Fibroblast of pulmonary artery (primary cell): ENCODE measurements around the gene CD36.

Experiments
- DNase-seq: peaks from one replicate; pipeline ENCODE4 v3.0.0-alpha.2; 2010; ENCODE audit warnings: low read depth
- H3K4me3 ChIP-seq: replicated peaks from 2 replicates; pipeline ENCODE4 v1.5.1; 2011; ENCODE audit warnings: low read depth, mild to moderate bottlenecking, control low read depth, low read length, moderate library complexity
- TF ChIP-seq, protein P1 (sequence below): IDR thresholded peaks from 2 replicates; pipeline ENCODE4 v1.5.1; 2011; ENCODE audit warnings: mild to moderate bottlenecking, control low read depth, low read length, inconsistent platforms; ENCODE audit errors: missing control alignments

CD36 gene

DNA sequence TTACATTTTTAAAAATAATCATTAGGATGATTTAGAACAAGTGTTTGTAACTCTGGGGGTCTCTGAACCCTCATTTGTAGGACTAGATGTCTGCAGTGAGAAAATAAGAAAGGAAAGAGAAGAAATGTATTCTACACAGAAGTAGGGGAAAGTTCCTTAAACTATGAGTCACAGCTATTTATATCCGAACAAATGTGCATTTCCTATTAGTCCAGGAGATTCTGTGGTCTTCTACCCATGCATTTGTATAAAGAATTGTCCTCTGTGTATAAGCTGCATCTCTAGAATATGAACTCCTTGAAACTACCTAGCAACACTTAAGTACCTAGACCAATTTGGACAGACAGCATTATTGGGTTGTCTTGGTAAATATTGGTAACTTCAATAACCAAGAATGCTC is 15.9 kb upstream of the CD36 start:
- TF ChIP-seq, protein P1, sequence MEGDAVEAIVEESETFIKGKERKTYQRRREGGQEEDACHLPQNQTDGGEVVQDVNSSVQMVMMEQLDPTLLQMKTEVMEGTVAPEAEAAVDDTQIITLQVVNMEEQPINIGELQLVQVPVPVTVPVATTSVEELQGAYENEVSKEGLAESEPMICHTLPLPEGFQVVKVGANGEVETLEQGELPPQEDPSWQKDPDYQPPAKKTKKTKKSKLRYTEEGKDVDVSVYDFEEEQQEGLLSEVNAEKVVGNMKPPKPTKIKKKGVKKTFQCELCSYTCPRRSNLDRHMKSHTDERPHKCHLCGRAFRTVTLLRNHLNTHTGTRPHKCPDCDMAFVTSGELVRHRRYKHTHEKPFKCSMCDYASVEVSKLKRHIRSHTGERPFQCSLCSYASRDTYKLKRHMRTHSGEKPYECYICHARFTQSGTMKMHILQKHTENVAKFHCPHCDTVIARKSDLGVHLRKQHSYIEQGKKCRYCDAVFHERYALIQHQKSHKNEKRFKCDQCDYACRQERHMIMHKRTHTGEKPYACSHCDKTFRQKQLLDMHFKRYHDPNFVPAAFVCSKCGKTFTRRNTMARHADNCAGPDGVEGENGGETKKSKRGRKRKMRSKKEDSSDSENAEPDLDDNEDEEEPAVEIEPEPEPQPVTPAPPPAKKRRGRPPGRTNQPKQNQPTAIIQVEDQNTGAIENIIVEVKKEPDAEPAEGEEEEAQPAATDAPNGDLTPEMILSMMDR = no peak
- DNase-seq = peak; percentile 66
- no peak overlapping the region for H3K4me3 ChIP-seq

DNA sequence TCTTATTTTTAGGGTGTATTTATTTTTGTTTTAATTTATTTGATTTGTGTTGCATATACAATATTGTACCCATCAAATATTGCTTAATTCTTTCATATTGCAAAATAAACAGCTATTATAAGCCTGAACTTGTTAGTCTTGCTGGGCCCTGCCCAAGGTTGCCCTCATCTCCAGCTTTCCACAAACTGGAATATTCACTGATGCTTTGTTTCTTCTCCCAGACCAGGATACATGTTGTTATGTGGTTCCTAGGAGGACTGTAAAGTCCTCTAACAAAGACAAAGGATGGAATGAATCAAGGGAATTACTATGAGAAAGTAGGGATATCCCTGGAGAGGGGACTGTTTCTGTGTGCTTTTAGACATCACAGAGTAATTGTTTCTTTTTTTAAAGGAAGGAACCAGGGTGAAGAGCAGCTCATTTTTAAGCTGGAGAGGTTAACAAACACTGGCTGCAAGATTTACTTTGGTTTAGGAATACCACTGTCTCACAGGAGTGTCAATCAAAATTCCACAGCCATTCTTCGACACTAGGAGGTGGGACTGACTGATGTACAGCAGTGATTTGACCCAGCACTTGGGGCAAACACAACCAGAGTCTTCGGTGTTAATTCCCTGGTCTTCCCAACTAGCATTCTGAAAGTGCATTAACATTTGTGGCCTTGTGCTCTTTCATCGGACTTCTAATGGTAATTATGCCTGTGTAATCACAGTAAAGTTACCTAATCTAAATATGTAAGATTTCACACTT is 14.8 kb upstream of the CD36 start:
- no peak overlapping the region for H3K4me3 ChIP-seq
- TF ChIP-seq, protein P1 = no peak
- DNase-seq = no peak

DNA sequence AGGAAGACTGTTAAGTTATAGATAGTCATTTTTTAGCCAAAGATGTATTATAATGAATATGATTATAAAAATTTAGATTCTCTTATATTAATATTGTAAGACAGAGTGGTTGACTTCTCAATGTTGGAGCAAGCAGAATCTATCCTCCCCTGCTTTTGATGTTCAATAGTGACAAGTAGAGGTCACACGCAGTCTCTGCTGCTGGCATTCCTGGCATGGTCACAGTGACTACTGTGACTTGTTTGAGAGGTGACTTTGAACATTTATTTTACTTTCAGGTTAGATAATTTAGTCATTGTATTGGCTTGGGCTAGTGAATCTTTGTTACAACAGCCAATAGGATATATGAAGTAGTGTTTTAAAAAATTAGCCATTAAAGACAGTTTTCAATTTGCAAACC is 13.7 kb upstream of the CD36 start:
- DNase-seq = no peak
- TF ChIP-seq, protein P1 = no peak

DNA sequence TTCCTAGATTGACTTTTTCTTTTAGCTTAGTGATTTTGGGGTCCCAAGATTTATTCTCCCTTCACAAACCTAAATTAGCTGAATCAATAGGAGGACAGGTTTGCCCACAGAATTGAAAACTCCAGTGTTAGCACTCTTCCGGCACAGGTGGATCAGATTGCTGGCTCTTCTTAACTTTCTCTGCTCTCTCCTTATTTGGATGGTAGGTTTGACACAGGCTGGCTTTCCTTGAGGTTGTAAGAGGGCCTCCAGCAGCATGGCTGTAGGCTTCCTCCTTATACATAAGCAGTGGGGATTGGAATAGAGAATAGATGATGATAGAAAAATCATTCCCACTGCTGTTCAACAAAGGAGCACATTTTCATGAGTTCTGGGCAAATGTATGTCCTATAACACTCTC is 9.4 kb upstream of the CD36 start:
- H3K4me3 ChIP-seq = no peak overlapping the region
- DNase-seq = no peak
- TF ChIP-seq, protein P1 = no peak

More for the DNA sequence above, 13.7 kb upstream of the CD36 start:
- no peak overlapping the region for H3K4me3 ChIP-seq

DNA sequence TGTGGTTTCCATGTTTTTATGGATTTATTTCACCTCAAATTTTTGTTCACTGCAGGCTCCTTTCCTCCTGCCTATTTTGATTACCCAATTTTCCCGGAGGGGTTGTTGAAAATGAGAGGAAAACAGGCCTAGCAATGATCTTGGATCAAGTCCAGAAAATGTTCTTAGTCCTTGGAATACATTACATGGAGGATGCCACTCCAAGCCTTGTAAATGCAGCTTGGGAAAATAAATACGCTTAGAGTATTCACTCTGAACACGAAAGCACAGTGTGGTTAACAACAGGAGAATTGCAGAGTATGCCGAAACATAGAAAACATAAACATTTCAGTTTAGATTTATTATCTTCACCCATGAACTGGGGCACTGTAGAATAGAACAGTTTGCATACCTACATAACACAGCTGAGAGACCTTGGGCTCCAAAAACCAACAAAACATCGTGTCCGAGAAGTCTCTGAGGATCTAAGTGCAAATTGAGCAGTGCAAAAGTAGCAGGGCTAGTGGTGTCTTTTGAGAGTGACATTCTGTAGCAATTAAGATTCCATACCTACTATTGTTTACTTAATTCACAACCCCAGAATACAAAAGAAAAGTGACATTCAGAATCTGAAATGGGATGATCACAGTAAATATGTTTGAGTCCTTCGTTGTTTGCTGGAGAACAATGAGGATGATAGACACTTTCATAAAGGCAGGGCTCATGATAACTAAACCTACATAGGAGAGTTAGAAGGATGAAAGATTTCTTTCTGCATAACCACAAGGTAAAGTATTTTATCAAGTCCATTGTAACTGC is 7.6 kb upstream of the CD36 start:
- H3K4me3 ChIP-seq = no peak overlapping the region
- DNase-seq = peak; percentile 71
- TF ChIP-seq, protein P1 = no peak

DNA sequence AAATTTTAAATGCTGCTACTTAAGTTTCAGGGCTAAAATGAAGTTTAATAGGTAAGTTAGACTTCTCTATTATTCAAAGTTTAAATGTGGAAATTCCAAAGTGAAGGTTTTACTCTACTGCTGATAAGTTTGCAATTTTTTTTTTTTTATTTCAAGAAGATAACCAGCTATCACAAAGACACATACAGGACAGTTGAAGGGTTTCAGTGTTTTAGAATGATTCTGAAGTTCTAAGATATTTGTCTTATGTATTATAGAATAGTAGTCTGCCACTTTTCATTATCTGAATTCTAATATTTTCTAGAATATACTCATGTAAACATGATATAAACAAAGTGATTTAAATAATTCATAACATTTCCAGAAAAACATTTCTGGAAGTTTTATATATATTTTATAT is 7.0 kb upstream of the CD36 start:
- TF ChIP-seq, protein P1 = no peak
- no peak for DNase-seq
- no peak overlapping the region for H3K4me3 ChIP-seq
